Neural cell (in vitro differentiated cells): Measurements from ENCODE around the gene IDUA. TPM values are rescaled to one million over a fixed set of nuclear protein-coding genes. Genes with fewer than 3 reads are reported as not detected.
"Not testable (repeated sequence)": the region's sequence is repeated elsewhere in the genome, so short reads cannot be mapped to it uniquely, and the experiment has no call there.

Source experiments
- H2AFZ ChIP-seq: fragments of 200-600, 300-800 bp; sonication (generic), shearing (Covaris generic); 2 replicates; pipeline ENCODE4 v1.6.0; 2014; ENCODE audit warnings: low read depth, mild to moderate bottlenecking, antibody characterized with exemption, low read length, moderate library complexity
- H3F3A ChIP-seq: fragments of 200-600 bp; shearing (Covaris generic); 2 replicates; pipeline ENCODE4 v1.6.1; 2016; ENCODE audit warnings: mild to moderate bottlenecking, moderate library complexity, mixed read lengths, antibody characterized with exemption, low read length; ENCODE audit not compliant: insufficient read depth, poor library complexity, severe bottlenecking
- H3K27ac ChIP-seq: fragments of 200-600, 300-800 bp; sonication (generic), shearing (Covaris generic); 2 replicates; pipeline ENCODE4 v1.5.1; 2014; ENCODE audit warnings: mild to moderate bottlenecking, low read length, moderate library complexity
- H3K27me3 ChIP-seq: fragments of 300-800, 200-600 bp; sonication (generic), shearing (Covaris generic); 2 replicates; pipeline ENCODE4 v1.6.0; 2014; ENCODE audit warnings: mild to moderate bottlenecking, low read depth, low read length, moderate library complexity; ENCODE audit not compliant: insufficient read depth
- H3K36me3 ChIP-seq: fragments of 300-800, 200-600 bp; sonication (generic), shearing (Covaris generic); 2 replicates; pipeline ENCODE4 v1.5.1; 2014; ENCODE audit warnings: mild to moderate bottlenecking, antibody characterized with exemption, low read length, moderate library complexity; ENCODE audit not compliant: insufficient read depth
- H3K4me2 ChIP-seq: fragments of 300-800, 200-600 bp; sonication (generic), shearing (Covaris generic); 2 replicates; pipeline ENCODE4 v1.6.0; 2014; ENCODE audit warnings: mild to moderate bottlenecking, low read length
- H3K4me3 ChIP-seq: fragments of 300-800, 200-600 bp; sonication (generic), shearing (Covaris generic); 2 replicates; pipeline ENCODE4 v1.5.1; 2014; ENCODE audit warnings: mild to moderate bottlenecking, low read length, moderate library complexity
- H3K79me2 ChIP-seq: fragments of 200-600 bp; shearing (Covaris generic); replicated peaks from 2 replicates; pipeline ENCODE4 v1.6.0; 2014; ENCODE audit warnings: mild to moderate bottlenecking, low read length, moderate library complexity; ENCODE audit not compliant: insufficient read depth
- H3K9ac ChIP-seq: fragments of 300-800, 200-600 bp; sonication (generic), shearing (Covaris generic); 2 replicates; pipeline ENCODE4 v1.6.1; 2016; ENCODE audit warnings: mild to moderate bottlenecking, low read length, mixed read lengths
- H3K9me2 ChIP-seq: fragments of 200-600 bp; shearing (Covaris generic); 2 replicates; pipeline ENCODE4 v1.6.1; 2016; ENCODE audit warnings: mild to moderate bottlenecking, low read length, mixed read lengths; ENCODE audit not compliant: insufficient read depth
- H3K9me3 ChIP-seq: fragments of 200-600, 300-800 bp; sonication (generic), shearing (Covaris generic); 2 replicates; pipeline ENCODE4 v1.6.1; 2016; ENCODE audit warnings: mild to moderate bottlenecking, mixed run types, low read length, moderate library complexity, mixed read lengths
- H4K20me1 ChIP-seq: fragments of 200-600 bp; shearing (Covaris generic); 2 replicates; pipeline ENCODE4 v1.6.1; 2016; ENCODE audit warnings: mild to moderate bottlenecking, mixed run types; ENCODE audit not compliant: insufficient read depth
- EP300 ChIP-seq: fragments of 450-650 bp; conservative IDR thresholded peaks from 2 replicates; pipeline ENCODE4 v1.6.1; 2014; ENCODE audit warnings: antibody characterized with exemption, mild to moderate bottlenecking, moderate library complexity; ENCODE audit not compliant: poor library complexity, severe bottlenecking
- EZH2 ChIP-seq: fragments of 200-600, 300-800 bp; shearing (Covaris generic), sonication (generic); IDR thresholded peaks from 2 replicates; pipeline ENCODE4 v1.6.1; 2014; ENCODE audit warnings: antibody characterized with exemption, low read length, borderline replicate concordance, mild to moderate bottlenecking; ENCODE audit not compliant: insufficient read depth, poor library complexity, severe bottlenecking
- MXI1 ChIP-seq: fragments of 450-650 bp; conservative IDR thresholded peaks from 2 replicates; pipeline ENCODE4 v1.6.1; 2014; ENCODE audit warnings: antibody characterized with exemption, mild to moderate bottlenecking; ENCODE audit not compliant: poor library complexity, severe bottlenecking
- POLR2AphosphoS5 ChIP-seq: IDR thresholded peaks from 2 replicates; pipeline ENCODE4 v1.6.1; 2012
- RAD21 ChIP-seq: fragments of 450-650 bp; conservative IDR thresholded peaks from 2 replicates; pipeline ENCODE4 v1.6.1; 2014; ENCODE audit warnings: antibody characterized with exemption, mild to moderate bottlenecking, moderate library complexity
- SMC3 ChIP-seq: fragments of 450-650 bp; conservative IDR thresholded peaks from 2 replicates; pipeline ENCODE4 v1.6.1; 2014; ENCODE audit warnings: antibody characterized with exemption, mild to moderate bottlenecking, moderate library complexity; ENCODE audit not compliant: poor library complexity
- TAF1 ChIP-seq: IDR thresholded peaks from 2 replicates; pipeline ENCODE4 v1.6.1; 2012; ENCODE audit warnings: low read depth
- polyA plus RNA-seq: library from polyadenylated mRNA; depleted of rRNA; stranded (reverse); fragments of >200 nt; gene quantifications from 2 replicates; pipeline ENCODE4 v1.2.3, GENCODE V29; 2014
- TF ChIP-seq, protein P1 (sequence below): IDR thresholded peaks from 2 replicates; pipeline ENCODE4 v1.6.1; 2012; ENCODE audit warnings: borderline replicate concordance
- TF ChIP-seq, protein P2 (sequence below): fragments of 450-650 bp; IDR thresholded peaks from 2 replicates; pipeline ENCODE4 v1.5.1; 2014; ENCODE audit warnings: antibody characterized with exemption, mild to moderate bottlenecking, moderate library complexity; ENCODE audit not compliant: poor library complexity, severe bottlenecking

IDUA gene
- polyA plus RNA-seq, 1 donor from 2014 or later, result 12.7 TPM

DNA sequence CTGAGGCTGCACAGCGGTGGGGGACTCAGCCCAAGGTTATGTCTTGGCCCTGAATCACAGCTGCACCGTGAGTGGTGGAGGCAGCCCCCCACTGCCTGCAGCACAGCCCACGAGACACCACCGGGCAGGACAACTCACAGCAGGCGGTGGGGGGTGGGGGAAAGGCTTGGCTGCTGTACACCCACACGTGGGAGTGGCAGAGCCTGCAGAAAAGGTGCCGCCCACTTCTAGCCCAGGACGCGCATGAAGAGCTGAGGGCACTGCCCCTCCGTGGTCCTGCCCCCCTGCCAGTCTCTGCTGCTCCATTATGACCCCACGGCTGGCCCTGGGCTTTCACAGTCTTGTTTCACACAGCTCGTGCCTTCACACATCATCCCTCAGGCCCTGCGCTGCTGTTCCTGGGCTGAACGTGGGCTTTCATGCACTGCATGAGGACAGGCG lies 65.4 kb downstream of the IDUA start:
- H3K9me3 ChIP-seq, result no peaks in the 10 kb centered on the region
- H3F3A ChIP-seq, result no peaks in the 10 kb centered on the region
- no peak overlapping the region for H3K9ac ChIP-seq
- H3K36me3 ChIP-seq, result no peaks in the 10 kb centered on the region
- TF ChIP-seq, protein P1, sequence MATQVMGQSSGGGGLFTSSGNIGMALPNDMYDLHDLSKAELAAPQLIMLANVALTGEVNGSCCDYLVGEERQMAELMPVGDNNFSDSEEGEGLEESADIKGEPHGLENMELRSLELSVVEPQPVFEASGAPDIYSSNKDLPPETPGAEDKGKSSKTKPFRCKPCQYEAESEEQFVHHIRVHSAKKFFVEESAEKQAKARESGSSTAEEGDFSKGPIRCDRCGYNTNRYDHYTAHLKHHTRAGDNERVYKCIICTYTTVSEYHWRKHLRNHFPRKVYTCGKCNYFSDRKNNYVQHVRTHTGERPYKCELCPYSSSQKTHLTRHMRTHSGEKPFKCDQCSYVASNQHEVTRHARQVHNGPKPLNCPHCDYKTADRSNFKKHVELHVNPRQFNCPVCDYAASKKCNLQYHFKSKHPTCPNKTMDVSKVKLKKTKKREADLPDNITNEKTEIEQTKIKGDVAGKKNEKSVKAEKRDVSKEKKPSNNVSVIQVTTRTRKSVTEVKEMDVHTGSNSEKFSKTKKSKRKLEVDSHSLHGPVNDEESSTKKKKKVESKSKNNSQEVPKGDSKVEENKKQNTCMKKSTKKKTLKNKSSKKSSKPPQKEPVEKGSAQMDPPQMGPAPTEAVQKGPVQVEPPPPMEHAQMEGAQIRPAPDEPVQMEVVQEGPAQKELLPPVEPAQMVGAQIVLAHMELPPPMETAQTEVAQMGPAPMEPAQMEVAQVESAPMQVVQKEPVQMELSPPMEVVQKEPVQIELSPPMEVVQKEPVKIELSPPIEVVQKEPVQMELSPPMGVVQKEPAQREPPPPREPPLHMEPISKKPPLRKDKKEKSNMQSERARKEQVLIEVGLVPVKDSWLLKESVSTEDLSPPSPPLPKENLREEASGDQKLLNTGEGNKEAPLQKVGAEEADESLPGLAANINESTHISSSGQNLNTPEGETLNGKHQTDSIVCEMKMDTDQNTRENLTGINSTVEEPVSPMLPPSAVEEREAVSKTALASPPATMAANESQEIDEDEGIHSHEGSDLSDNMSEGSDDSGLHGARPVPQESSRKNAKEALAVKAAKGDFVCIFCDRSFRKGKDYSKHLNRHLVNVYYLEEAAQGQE, result no peak
- TF ChIP-seq MXI1 (no peak), EZH2 (no peak), SMC3 (no peak), POLR2AphosphoS5 (no peak), EP300 (no peak), RAD21 (no peak), TAF1 (no peak)
- TF ChIP-seq, protein P2, sequence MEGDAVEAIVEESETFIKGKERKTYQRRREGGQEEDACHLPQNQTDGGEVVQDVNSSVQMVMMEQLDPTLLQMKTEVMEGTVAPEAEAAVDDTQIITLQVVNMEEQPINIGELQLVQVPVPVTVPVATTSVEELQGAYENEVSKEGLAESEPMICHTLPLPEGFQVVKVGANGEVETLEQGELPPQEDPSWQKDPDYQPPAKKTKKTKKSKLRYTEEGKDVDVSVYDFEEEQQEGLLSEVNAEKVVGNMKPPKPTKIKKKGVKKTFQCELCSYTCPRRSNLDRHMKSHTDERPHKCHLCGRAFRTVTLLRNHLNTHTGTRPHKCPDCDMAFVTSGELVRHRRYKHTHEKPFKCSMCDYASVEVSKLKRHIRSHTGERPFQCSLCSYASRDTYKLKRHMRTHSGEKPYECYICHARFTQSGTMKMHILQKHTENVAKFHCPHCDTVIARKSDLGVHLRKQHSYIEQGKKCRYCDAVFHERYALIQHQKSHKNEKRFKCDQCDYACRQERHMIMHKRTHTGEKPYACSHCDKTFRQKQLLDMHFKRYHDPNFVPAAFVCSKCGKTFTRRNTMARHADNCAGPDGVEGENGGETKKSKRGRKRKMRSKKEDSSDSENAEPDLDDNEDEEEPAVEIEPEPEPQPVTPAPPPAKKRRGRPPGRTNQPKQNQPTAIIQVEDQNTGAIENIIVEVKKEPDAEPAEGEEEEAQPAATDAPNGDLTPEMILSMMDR, result no peak
- no peaks in the 10 kb centered on the region for H4K20me1 ChIP-seq
- no peaks in the 10 kb centered on the region for H3K27me3 ChIP-seq
- H3K4me2 ChIP-seq, result no peak overlapping the region
- H2AFZ ChIP-seq, result no peak overlapping the region
- no peak overlapping the region for H3K27ac ChIP-seq
- H3K4me3 ChIP-seq, result no peak overlapping the region
- H3K79me2 ChIP-seq, result no peaks in the 10 kb centered on the region
- H3K9me2 ChIP-seq, result no peaks in the 10 kb centered on the region

DNA sequence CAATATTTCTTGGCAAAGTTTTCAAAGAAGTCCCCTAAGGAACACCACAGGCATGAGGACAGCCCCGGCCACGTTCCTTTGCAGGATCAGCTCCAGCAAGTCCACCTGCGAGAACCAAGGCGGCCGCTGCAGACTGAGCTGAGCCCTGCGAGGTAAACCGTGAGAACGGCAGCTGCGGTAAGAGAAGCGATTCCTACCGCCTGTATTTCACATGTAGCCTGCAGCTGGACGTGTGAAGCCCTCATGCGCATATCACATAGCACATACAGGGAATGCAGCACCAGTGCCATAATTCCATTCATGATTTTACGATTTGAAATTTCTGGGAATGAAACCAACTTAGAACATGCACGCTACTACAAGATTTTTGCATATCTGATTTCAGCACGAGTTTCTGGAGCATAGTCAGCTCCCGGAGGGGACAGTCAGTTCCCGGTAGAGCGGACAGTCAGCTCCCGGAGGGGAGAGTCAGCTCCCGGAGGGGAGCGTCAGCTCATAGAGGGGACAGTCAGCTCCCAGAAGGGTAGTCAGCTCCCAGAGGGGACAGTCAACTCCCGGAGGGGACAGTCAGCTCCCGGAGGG lies 66.3 kb downstream of the IDUA start:
- no peaks in the 10 kb centered on the region for H3K9me3 ChIP-seq
- H3K79me2 ChIP-seq, result no peaks in the 10 kb centered on the region
- H3K4me3 ChIP-seq, result no peak overlapping the region
- H2AFZ ChIP-seq, result no peak overlapping the region
- H4K20me1 ChIP-seq, result no peaks in the 10 kb centered on the region
- H3K36me3 ChIP-seq, result no peaks in the 10 kb centered on the region
- no peak overlapping the region for H3K4me2 ChIP-seq
- TF ChIP-seq, protein P1, result no peak
- TF ChIP-seq RAD21 (no peak), POLR2AphosphoS5 (no peak), SMC3 (no peak), EZH2 (no peak)
- no peak overlapping the region for H3K27ac ChIP-seq
- H3K9ac ChIP-seq, result no peak overlapping the region
- no peaks in the 10 kb centered on the region for H3K27me3 ChIP-seq
- no peaks in the 10 kb centered on the region for H3K9me2 ChIP-seq
- H3F3A ChIP-seq, result no peaks in the 10 kb centered on the region

DNA sequence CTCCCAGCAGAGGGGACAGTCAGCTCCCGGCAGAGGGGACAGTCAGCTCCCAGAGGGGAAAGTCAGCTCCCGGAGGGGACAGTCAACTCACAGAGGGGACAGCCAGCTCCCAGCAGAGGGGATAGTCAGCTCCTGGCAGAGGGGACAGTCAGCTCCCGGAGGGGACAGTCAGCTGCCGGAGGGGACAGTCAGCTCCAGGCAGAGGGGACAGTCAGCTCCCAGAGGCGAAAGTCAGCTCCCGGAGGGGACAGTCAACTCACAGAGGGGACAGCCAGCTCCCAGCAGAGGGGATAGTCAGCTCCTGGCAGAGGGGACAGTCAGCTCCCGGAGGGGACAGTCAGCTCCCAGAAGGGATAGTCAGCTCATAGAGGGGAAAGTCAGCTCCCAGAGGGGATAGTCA lies 67.0 kb downstream of the IDUA start:
- H3F3A ChIP-seq, H3K36me3 ChIP-seq, H3K79me2 ChIP-seq, H3K4me2 ChIP-seq, H3K9me3 ChIP-seq, H3K9ac ChIP-seq, H3K9me2 ChIP-seq, H3K27ac ChIP-seq, H3K4me3 ChIP-seq, H4K20me1 ChIP-seq, H2AFZ ChIP-seq, H3K27me3 ChIP-seq: not testable (repeated sequence)
